Adrenal gland (tissue), 5 donors: ENCODE data around the gene TAF13.

Experiments
- CTCF ChIP-seq, 6 experiments: fragments of 450-650 bp in 4 of 6; fragments of 200-600 bp in 2 of 6; sonication (generic) in 1 of 6; IDR thresholded peaks; 1 replicate in 5 of 6; 2 replicates in 1 of 6; pipeline versions ENCODE4 v1.5.1 to v1.8.0; 2016 to 2021; ENCODE audit warnings: antibody characterized with exemption in 6 of 6, mild to moderate bottlenecking in 2 of 6, moderate library complexity in 1 of 6
- POLR2A ChIP-seq, 2 donors: fragments of 450-650 bp; IDR thresholded peaks; one replicate each; pipeline ENCODE4 v1.6.1; 2017; ENCODE audit warnings: antibody characterized with exemption in 2 of 2, mild to moderate bottlenecking in 2 of 2, moderate library complexity in 1 of 2
- donor health status: DM: no; HTN: no; CAD: no.

- TF ChIP-seq CTCF (IDR thresholded peaks at IDR 0.05) (no peak), POLR2A (IDR thresholded peaks at IDR 0.05) (no peak)
Observed at GRCh38 chr1:109025694-109026093, 50.1 kb downstream of the TAF13 start.
